Activated T-helper 1 cell treated with Interleukin-2 at 50 U/mL for 16 hours (primary cell): ENCODE data around the gene GPR32.
"Not testable (repeated sequence)": the region's sequence is repeated elsewhere in the genome, so short reads cannot be mapped to it uniquely, and the experiment has no call there.

Experiments
- DNase-seq: peaks from one replicate; pipeline ENCODE4 v3.0.0-alpha.2; 2020; ENCODE audit warnings: low read depth

GPR32 gene

GRCh38 chr19:50801107-50801506 is 30.8 kb downstream of the GPR32 start:
- no peak for DNase-seq

DNA sequence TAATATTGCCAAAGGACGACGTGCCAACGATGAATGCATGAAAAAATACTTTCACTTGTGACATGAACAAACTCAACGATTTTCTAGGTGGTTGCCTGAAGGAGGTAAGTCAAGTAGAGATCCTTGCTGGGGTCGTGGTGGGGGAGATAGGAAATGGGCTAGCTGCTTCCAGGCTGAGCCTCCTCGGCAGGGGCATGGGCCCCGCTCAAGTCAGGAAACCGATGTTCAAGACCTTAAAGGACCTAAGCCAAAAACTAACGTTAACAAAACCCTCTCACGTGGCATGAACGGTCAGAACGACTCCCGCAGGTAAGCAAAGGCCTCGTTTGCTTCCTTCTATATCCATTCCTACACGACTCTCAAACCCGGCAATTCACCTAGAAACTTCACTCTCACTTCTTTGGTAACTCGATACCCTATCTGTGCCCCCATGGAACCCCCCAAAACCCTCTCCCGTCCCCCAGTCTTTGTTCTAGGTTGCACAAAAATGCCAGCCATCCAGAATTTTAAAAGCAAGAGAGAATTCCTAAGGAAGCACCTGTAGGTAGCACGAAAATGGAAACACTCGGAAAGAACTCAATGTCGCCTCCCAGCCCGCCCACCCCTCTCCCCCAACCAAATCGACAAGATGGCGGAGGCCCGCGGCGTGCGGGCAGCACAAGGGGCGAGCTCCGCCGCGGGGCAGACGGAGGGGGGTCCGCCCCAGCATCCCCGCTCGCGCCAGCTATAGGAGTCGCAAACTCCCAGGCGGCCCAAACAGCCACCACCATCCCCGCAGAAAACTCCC is 33.6 kb downstream of the GPR32 start:
- no peak for DNase-seq

DNA sequence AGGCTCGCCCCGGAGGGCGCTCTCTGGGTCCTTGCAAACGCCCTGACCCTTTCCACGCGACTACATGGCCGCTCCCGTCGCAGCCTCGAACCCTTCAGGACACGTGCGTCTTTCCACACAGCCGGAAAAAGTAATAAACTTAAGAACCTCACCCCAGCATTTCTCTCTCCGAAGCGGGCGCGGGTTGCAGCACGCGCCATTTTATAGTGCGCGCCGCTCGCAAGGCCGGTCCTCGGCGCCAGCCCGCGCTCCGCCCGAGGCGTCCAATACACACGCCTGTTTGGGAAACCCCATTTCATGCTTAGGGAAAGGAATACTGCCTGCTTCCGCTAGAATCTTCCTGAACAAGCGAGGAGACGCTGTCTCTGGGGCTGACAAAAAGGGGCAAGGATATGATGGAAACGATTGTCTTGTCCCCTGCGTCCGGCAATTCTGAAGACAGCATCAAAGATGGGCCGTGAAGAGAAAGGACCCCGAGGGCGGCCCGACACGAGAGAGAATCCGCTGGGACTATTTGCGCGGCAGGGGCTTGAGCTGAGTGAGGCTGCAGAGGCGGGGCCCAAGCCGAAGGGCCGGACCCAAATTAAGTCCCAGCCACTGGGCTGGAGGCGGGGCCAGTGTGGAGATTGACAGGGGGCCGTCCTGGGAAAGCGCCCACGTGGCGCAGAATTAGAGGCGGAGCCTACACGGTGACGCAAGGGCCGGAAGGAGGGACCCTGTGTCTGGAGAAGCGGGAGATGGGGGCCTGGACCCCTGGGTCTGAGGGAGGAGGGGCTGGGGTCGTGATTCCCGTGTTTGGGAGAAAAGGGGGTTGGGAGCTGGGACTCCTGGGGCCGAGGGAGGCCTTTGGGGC is 34.4 kb downstream of the GPR32 start:
- DNase-seq, result peak; percentile 92

- no peak for DNase-seq
Measured at GRCh38 chr19:50808856-50809255, 38.6 kb downstream of the GPR32 start.

GRCh38 chr19:50811622-50812238 is 41.5 kb downstream of the GPR32 start:
- not testable (repeated sequence) for DNase-seq

GRCh38 chr19:50812474-50812873 is 42.2 kb downstream of the GPR32 start:
- no peak for DNase-seq

- DNase-seq, result no peak
Measured at GRCh38 chr19:50814883-50815282, 44.6 kb downstream of the GPR32 start.

DNA sequence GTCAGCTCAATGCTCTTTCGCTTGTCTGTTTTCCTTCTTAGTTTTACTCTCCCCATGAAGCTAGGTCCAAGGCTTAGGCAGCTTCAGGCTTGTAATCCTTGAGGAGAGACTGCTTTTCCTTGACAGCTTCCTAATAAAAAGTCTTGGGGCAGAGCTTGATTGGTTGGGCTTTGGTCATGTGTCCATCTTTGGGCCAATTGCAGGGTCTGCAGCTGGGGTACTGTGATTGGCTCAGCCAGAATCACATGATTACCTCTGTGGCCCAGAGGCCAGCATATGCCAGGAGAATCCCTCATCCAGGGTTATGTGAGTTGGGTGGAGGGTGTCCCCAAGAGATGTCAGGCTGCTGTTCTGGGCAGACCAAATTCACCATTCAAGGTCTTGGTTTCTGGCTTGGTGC is 45.2 kb downstream of the GPR32 start:
- no peak for DNase-seq

GRCh38 chr19:50817941-50818858 is 47.9 kb downstream of the GPR32 start:
- no peak for DNase-seq

- DNase-seq, result no peak
Measured at GRCh38 chr19:50818859-50819472, 48.7 kb downstream of the GPR32 start.

GRCh38 chr19:50819636-50820035 is 49.4 kb downstream of the GPR32 start:
- no peak for DNase-seq

DNA sequence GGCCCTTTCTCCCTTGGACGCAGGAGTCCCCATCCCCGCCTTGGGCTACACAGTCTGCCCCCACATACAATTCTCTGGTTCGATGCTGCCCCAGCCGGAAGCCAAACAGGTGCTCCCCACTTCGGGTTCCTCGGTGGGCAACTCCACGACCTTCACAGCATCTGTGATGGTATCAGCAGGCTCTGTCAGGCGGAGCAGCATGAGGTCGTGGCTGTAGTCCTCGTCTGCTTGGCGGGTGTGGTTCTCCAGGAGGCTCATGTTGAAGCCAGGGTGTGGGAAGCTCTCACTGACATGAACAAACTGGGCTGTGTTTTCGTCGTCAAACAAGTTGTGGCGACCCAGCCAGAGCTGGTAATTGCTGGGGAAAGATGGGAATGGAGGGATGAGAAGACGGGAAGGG is 49.8 kb downstream of the GPR32 start:
- DNase-seq, result no peak

- DNase-seq, result no peak
Measured at GRCh38 chr19:50820549-50821247, 50.4 kb downstream of the GPR32 start.

GRCh38 chr19:50821248-50821612 is 51.0 kb downstream of the GPR32 start:
- DNase-seq, result no peak
